Measurements from ENCODE around the gene MITF. TPM values are rescaled to one million over a fixed set of nuclear protein-coding genes. Genes with fewer than 3 reads are reported as not detected.

Gene MITF
- total RNA-seq, 1 experiment from 2014 or later, result 40.3 TPM

GRCh38 chr3:69774029-69774428 lies 34.8 kb downstream of the MITF start:
- H3K27me3 Mint-ChIP-seq (ENCODE audit: unreplicated experiment), result no peaks in the 10 kb centered on the region
- intact Hi-C loops (cut with micrococcal nuclease; ENCODE audit: unreplicated experiment), result no loop called here
- no peak for DNase-seq
- CTCF ChIA-PET, result no interaction called here
- peaks cover 3% of the 10 kb centered on the region for H3K9me3 Mint-ChIP-seq (ENCODE audit: low read depth, unreplicated experiment)
- no peak overlapping the region for H3K4me3 Mint-ChIP-seq (ENCODE audit: low read depth, unreplicated experiment)
- no peak for TF ChIP-seq CTCF (IDR thresholded peaks at IDR 0.05; ENCODE audit: unreplicated experiment)
- H3K4me1 Mint-ChIP-seq (ENCODE audit: low read depth, unreplicated experiment), result peaks cover 41% of the 10 kb centered on the region
- H3K36me3 Mint-ChIP-seq (ENCODE audit: insufficient read depth, unreplicated experiment), result no peaks in the 10 kb centered on the region
- no peak overlapping the region for H3K27ac Mint-ChIP-seq (ENCODE audit: unreplicated experiment)
- no TSS peak for BruUV-seq (replicated peaks)

GRCh38 chr3:69775751-69776150 lies 36.5 kb downstream of the MITF start:
- no peak overlapping the region for H3K4me3 Mint-ChIP-seq (ENCODE audit: low read depth, unreplicated experiment)
- H3K27me3 Mint-ChIP-seq (ENCODE audit: unreplicated experiment), result no peaks in the 10 kb centered on the region
- no peaks in the 10 kb centered on the region for H3K36me3 Mint-ChIP-seq (ENCODE audit: insufficient read depth, unreplicated experiment)
- BruUV-seq (replicated peaks), result no TSS peak
- DNase-seq, result no peak
- intact Hi-C loops (cut with micrococcal nuclease; ENCODE audit: unreplicated experiment), result no loop called here
- no peak overlapping the region for H3K27ac Mint-ChIP-seq (ENCODE audit: unreplicated experiment)
- H3K4me1 Mint-ChIP-seq (ENCODE audit: low read depth, unreplicated experiment), result peaks cover 24% of the 10 kb centered on the region
- H3K9me3 Mint-ChIP-seq (ENCODE audit: low read depth, unreplicated experiment), result peaks cover 3% of the 10 kb centered on the region
- CTCF ChIA-PET, result no interaction called here
- TF ChIP-seq CTCF (IDR thresholded peaks at IDR 0.05; ENCODE audit: unreplicated experiment), result no peak

GRCh38 chr3:69776289-69776688 lies 37.0 kb downstream of the MITF start:
- Mint-ChIP-seq H3K27ac (ENCODE audit: unreplicated experiment) (no peak overlapping the region), H3K4me3 (ENCODE audit: low read depth, unreplicated experiment) (no peak overlapping the region), H3K27me3 (ENCODE audit: unreplicated experiment) (no peaks in the 10 kb centered on the region), H3K9me3 (ENCODE audit: low read depth, unreplicated experiment) (peaks cover 3% of the 10 kb centered on the region), H3K36me3 (ENCODE audit: insufficient read depth, unreplicated experiment) (no peaks in the 10 kb centered on the region), H3K4me1 (ENCODE audit: low read depth, unreplicated experiment) (peaks cover 18% of the 10 kb centered on the region)
- TF ChIP-seq CTCF (IDR thresholded peaks at IDR 0.05; ENCODE audit: unreplicated experiment), result no peak
- intact Hi-C loops (cut with micrococcal nuclease; ENCODE audit: unreplicated experiment), result no loop called here
- CTCF ChIA-PET, result no interaction called here
- BruUV-seq (replicated peaks), result no TSS peak
- no peak for DNase-seq

- peaks cover 3% of the 10 kb centered on the region for H3K9me3 Mint-ChIP-seq (ENCODE audit: low read depth, unreplicated experiment)
Observed at GRCh38 chr3:69776920-69777581, 37.8 kb downstream of the MITF start.

More at GRCh38 chr3:69776920-69777581, 37.8 kb downstream of the MITF start:
- Mint-ChIP-seq H3K27me3 (ENCODE audit: unreplicated experiment) (no peaks in the 10 kb centered on the region), H3K4me1 (ENCODE audit: low read depth, unreplicated experiment) (peaks cover 11% of the 10 kb centered on the region), H3K36me3 (ENCODE audit: insufficient read depth, unreplicated experiment) (no peaks in the 10 kb centered on the region), H3K4me3 (ENCODE audit: low read depth, unreplicated experiment) (no peak overlapping the region), H3K27ac (ENCODE audit: unreplicated experiment) (no peak overlapping the region)
- no peak for TF ChIP-seq CTCF (IDR thresholded peaks at IDR 0.05; ENCODE audit: unreplicated experiment)
- intact Hi-C loops (cut with micrococcal nuclease; ENCODE audit: unreplicated experiment), result no loop called here
- DNase-seq, result no peak
- CTCF ChIA-PET, result no interaction called here
- BruUV-seq (replicated peaks), result no TSS peak

Data from Calu3 (cell line).